Spleen (tissue), 11 donors: ENCODE data around the gene KRT85. TPM values are rescaled to one million over a fixed set of nuclear protein-coding genes. Genes with fewer than 3 reads are reported as not detected.

Experiments used
- DNase-seq: peaks from one replicate; pipeline ENCODE4 v3.0.0-alpha.2; 2020
- H3K27ac ChIP-seq, 8 donors: fragments of 200-600 bp; sonication (generic) in 7 of 8; 1 replicate in 4 of 8; 2 replicates in 4 of 8; pipeline versions ENCODE4 v1.5.0 to v1.8.0; 2016 to 2021; ENCODE audit warnings: inconsistent platforms in 4 of 8, mild to moderate bottlenecking in 4 of 8, moderate library complexity in 1 of 8
- H3K27me3 ChIP-seq, 7 donors: fragments of 200-600 bp; sonication (generic) in 6 of 7; replicated peaks in 1 of 7; 1 replicate in 4 of 7; 2 replicates in 3 of 7; pipeline versions ENCODE4 v1.5.0 to v1.8.0; 2016 to 2021; ENCODE audit warnings: inconsistent platforms in 3 of 7, mild to moderate bottlenecking in 1 of 7
- H3K36me3 ChIP-seq, 6 donors: fragments of 200-600 bp; sonication (generic) in 5 of 6; 1 replicate in 4 of 6; 2 replicates in 2 of 6; pipeline versions ENCODE4 v1.5.0 to v1.8.0; 2016 to 2021; ENCODE audit warnings: inconsistent platforms in 2 of 6
- H3K4me1 ChIP-seq, 6 donors: fragments of 200-600 bp; sonication (generic) in 5 of 6; 1 replicate in 3 of 6; 2 replicates in 3 of 6; pipeline versions ENCODE4 v1.5.0 to v1.8.0; 2016 to 2021; ENCODE audit warnings: inconsistent platforms in 3 of 6
- H3K4me3 ChIP-seq, 8 donors: fragments of 200-600 bp; sonication (generic) in 7 of 8; 1 replicate in 4 of 8; 2 replicates in 4 of 8; pipeline versions ENCODE4 v1.5.0 to v1.8.0; 2016 to 2021; ENCODE audit warnings: inconsistent platforms in 4 of 8, mild to moderate bottlenecking in 4 of 8, moderate library complexity in 2 of 8
- H3K9me3 ChIP-seq, 8 donors: fragments of 200-600 bp; sonication (generic) in 7 of 8; 1 replicate in 4 of 8; 2 replicates in 4 of 8; pipeline versions ENCODE4 v1.5.0 to v1.8.0; 2016 to 2021; ENCODE audit warnings: inconsistent platforms in 4 of 8
- POLR2A ChIP-seq, 3 donors: fragments of 450-650 bp; IDR thresholded peaks; one replicate each; pipeline ENCODE4 v1.5.1; 2017; ENCODE audit warnings: antibody characterized with exemption in 3 of 3, mild to moderate bottlenecking in 1 of 3
- POLR2AphosphoS5 ChIP-seq, 3 donors: sonication (generic); formaldehyde crosslinking; IDR thresholded peaks; one replicate each; pipeline ENCODE4 v1.5.1; 2017; ENCODE audit warnings: antibody characterized with exemption in 3 of 3
- WGBS, 5 donors: extraction: QIAGEN DNeasy Blood & Tissue Kit in 3 of 5; methylation state at CpG; one replicate each; pipeline versions ENCODE4 v1.1.5 to v1.1.7; 2013 to 2018; 5-methylcytosine and 5-hydroxymethylcytosine counted together
- intact Hi-C: fragments of 100-400 bp; cut with DNase I; formaldehyde crosslinking; loops from one replicate; pipeline ENCODE4 v1.15.0; 2023; ENCODE audit warnings: low total_unique reads
- polyA plus RNA-seq, 3 donors: library from polyadenylated mRNA; stranded (reverse); fragments of 200-250 nt; gene quantifications; one replicate each; pipeline ENCODE4 v1.2.1, GENCODE V29; 2013
- total RNA-seq, 7 donors: library from RNA; depleted of rRNA in 3 of 7; stranded (reverse); fragments of >200 nt in 3 of 7; fragmentation: NEBNext Ultra II Directional in 4 of 7; extraction: Animal tissue kit (Norgen Biotek cat#: 25700) in 4 of 7; gene quantifications; one replicate each; pipeline versions ENCODE4 v1.1.0 to v1.2.1, GENCODE V29; 2016 to 2021
- TF ChIP-seq, protein P1 (sequence below), 11 experiments: fragments of 200-600 bp in 7 of 11; fragments of 450-650 bp in 4 of 11; sonication (generic) in 4 of 11; IDR thresholded peaks in 8 of 11; conservative IDR thresholded peaks in 3 of 11; 1 replicate in 7 of 11; 2 replicates in 4 of 11; pipeline versions ENCODE4 v1.4.0 to v1.8.0; 2016 to 2021; ENCODE audit warnings: antibody characterized with exemption in 11 of 11, inconsistent platforms in 4 of 11, mild to moderate bottlenecking in 1 of 11
- donor health status: healthy with polysubstance abuse.
- donor health status: DM: no; HTN: no; CAD: no; lungs with moderate emphysema.
- donor health status: DM: no; HTN: no; CAD: no.
- donor health status: Bipolar disorder and iron deficiency.
- donor health status: healthy.
- donor health status: DM: no; HTN: no; CAD: no.
- donor health status: DM: yes; HTN: yes; CAD: no.

Gene KRT85
- total and polyA plus RNA-seq, 10 donors: 0.52 TPM; not detected in 9

- WGBS, 5 donors: 77 to 92% (median 84%) methylated on average over 8 to 9 of the region's 9 CpGs
- Histone ChIP-seq H3K9me3 (no peaks in the 10 kb centered on the region), H3K4me1 (peaks cover 0 to under 1% (median 0%) of the 10 kb centered on the region in 6 donors), H3K36me3 (no peaks in the 10 kb centered on the region), H3K27ac (no peak overlapping the region), H3K27me3 (peaks cover 0 to 43% (median 6%) of the 10 kb centered on the region in 7 donors), H3K4me3 (no peak overlapping the region)
- DNase-seq: no peak
- TF ChIP-seq POLR2A (IDR thresholded peaks at IDR 0.05) (no peak), POLR2AphosphoS5 (IDR thresholded peaks at IDR 0.05) (no peak)
- TF ChIP-seq, protein P1, sequence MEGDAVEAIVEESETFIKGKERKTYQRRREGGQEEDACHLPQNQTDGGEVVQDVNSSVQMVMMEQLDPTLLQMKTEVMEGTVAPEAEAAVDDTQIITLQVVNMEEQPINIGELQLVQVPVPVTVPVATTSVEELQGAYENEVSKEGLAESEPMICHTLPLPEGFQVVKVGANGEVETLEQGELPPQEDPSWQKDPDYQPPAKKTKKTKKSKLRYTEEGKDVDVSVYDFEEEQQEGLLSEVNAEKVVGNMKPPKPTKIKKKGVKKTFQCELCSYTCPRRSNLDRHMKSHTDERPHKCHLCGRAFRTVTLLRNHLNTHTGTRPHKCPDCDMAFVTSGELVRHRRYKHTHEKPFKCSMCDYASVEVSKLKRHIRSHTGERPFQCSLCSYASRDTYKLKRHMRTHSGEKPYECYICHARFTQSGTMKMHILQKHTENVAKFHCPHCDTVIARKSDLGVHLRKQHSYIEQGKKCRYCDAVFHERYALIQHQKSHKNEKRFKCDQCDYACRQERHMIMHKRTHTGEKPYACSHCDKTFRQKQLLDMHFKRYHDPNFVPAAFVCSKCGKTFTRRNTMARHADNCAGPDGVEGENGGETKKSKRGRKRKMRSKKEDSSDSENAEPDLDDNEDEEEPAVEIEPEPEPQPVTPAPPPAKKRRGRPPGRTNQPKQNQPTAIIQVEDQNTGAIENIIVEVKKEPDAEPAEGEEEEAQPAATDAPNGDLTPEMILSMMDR (IDR thresholded peaks at IDR 0.05 in 8 of 11, conservative IDR thresholded peaks at IDR 0.05 in 3 of 11): no peak
- intact Hi-C loops: no loop called here
Measured at GRCh38 chr12:52313926-52314325, 53.4 kb downstream of the KRT85 start.

GRCh38 chr12:52313461-52313860, 53.8 kb downstream of the KRT85 start:
- WGBS, 5 donors: 52 to 82% (median 64%) methylated on average over 3 of the region's 3 CpGs
- TF ChIP-seq POLR2AphosphoS5 (IDR thresholded peaks at IDR 0.05): no peak
- TF ChIP-seq, protein P1 (IDR thresholded peaks at IDR 0.05 in 8 of 11, conservative IDR thresholded peaks at IDR 0.05 in 3 of 11): no peak
- intact Hi-C loops: no loop called here

GRCh38 chr12:52312086-52312485, 55.2 kb downstream of the KRT85 start:
- TF ChIP-seq POLR2A (IDR thresholded peaks at IDR 0.05) (no peak), POLR2AphosphoS5 (IDR thresholded peaks at IDR 0.05) (no peak)
- TF ChIP-seq, protein P1 (IDR thresholded peaks at IDR 0.05 in 8 of 11, conservative IDR thresholded peaks at IDR 0.05 in 3 of 11): no peak
- Histone ChIP-seq H3K4me1 (peaks cover 0 to 13% (median 8%) of the 10 kb centered on the region in 6 donors), H3K4me3 (no peak overlapping the region), H3K9me3 (no peaks in the 10 kb centered on the region), H3K27ac (no peak overlapping the region), H3K27me3 (peaks cover 4 to 60% (median 23%) of the 10 kb centered on the region in 7 donors), H3K36me3 (no peaks in the 10 kb centered on the region)
- 74 to 92% (median 77%) methylated on average over 4 of the region's 4 CpGs for WGBS, 5 donors
- intact Hi-C loops: no loop called here
- no peak for DNase-seq

More at GRCh38 chr12:52313461-52313860, 53.8 kb downstream of the KRT85 start:
- H3K9me3 ChIP-seq: no peaks in the 10 kb centered on the region
- H3K27ac ChIP-seq: no peak overlapping the region
- H3K4me3 ChIP-seq: no peak overlapping the region
- no peaks in the 10 kb centered on the region for H3K36me3 ChIP-seq
- peaks cover 0 to 6% (median 3%) of the 10 kb centered on the region in 6 donors for H3K4me1 ChIP-seq
- peaks cover under 1 to 46% (median 11%) of the 10 kb centered on the region in 7 donors for H3K27me3 ChIP-seq
- no peak for DNase-seq

DNA sequence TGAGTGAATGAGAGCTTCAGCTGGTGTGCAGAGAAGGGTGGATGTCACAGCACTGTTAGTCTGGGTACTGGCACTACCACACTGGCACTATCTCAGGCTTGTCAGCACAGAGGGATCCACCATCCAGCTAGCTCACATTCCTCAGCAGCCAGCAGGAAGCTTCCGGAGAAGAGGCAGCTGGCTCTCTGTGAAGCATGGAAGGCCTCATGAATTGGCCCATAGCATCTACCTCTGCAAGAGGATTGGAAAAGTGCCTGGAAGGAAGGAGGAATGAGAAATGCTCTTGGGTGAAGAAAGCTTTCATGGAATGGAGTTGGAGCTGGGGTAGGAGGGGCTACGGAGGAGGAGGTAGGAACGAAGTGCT, 56.0 kb downstream of the KRT85 start:
- Histone ChIP-seq H3K4me1 (peaks cover 0 to 13% (median 8%) of the 10 kb centered on the region in 6 donors), H3K27ac (no peak overlapping the region), H3K9me3 (no peaks in the 10 kb centered on the region), H3K27me3 (peaks cover 4 to 68% (median 23%) of the 10 kb centered on the region in 7 donors), H3K36me3 (no peaks in the 10 kb centered on the region), H3K4me3 (no peak overlapping the region)
- intact Hi-C loops: no loop called here
- peak; percentile 27 for DNase-seq
- 85 to 96% (median 89%) methylated on average over 3 of the region's 3 CpGs for WGBS, 5 donors
- TF ChIP-seq POLR2A (IDR thresholded peaks at IDR 0.05) (no peak), POLR2AphosphoS5 (IDR thresholded peaks at IDR 0.05) (no peak)
- TF ChIP-seq, protein P1 (IDR thresholded peaks at IDR 0.05 in 8 of 11, conservative IDR thresholded peaks at IDR 0.05 in 3 of 11): no peak
